SH-SY5Y (cell line): ENCODE data around the gene OVAAL.

ENCODE experiments used
- GATA2 ChIP-seq: IDR thresholded peaks from 2 replicates; pipeline ENCODE4 v1.6.1; 2011; ENCODE audit warnings: mild to moderate bottlenecking, low read depth, low read length
- GATA3 ChIP-seq: IDR thresholded peaks from 2 replicates; pipeline ENCODE4 v1.6.1; 2011; ENCODE audit warnings: low read depth, mild to moderate bottlenecking, low read length, moderate library complexity

- TF ChIP-seq GATA2 = no peak
- no peak for TF ChIP-seq GATA3
Observed at GRCh38 chr1:180533266-180533987, 25.3 kb upstream of the OVAAL start.
